Upper lobe of left lung (tissue), 4 donors: ENCODE data around the gene GP2.

Source experiments
- EP300 ChIP-seq, 4 donors: sonication (generic); formaldehyde crosslinking; IDR thresholded peaks; one replicate each; pipeline ENCODE4 v1.5.1; 2017; ENCODE audit warnings: antibody characterized with exemption in 4 of 4, control low read depth in 2 of 4
- POLR2A ChIP-seq, 4 donors: fragments of 450-650 bp; IDR thresholded peaks; one replicate each; pipeline ENCODE4 v1.5.1; 2016 to 2017; ENCODE audit warnings: antibody characterized with exemption in 4 of 4, mild to moderate bottlenecking in 2 of 4
- TF ChIP-seq, protein P1 (sequence below), 6 experiments: fragments of 450-650 bp in 4 of 6; fragments of 200-600 bp in 2 of 6; sonication (generic) in 2 of 6; IDR thresholded peaks; one replicate each; pipeline ENCODE4 v1.5.1; 2016 to 2019; ENCODE audit warnings: antibody characterized with exemption in 6 of 6

DNA sequence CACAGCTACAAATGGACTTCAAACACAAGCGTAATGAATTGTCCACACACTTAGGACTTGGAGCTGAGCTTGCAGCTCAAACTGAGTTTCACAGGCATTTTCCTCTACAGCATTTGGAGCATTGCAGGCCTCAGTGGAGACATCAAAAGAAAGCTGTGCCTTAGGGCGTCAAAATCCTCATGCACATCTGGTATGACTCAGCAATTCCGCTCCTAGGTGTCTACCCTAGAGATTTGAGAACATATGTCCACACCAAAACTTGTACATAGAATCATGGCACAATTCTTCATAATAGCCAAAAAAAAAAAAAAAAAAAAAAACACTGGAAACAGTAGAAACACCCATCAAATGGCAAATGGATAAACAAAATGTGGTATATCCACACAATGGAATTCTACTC, 47.1 kb downstream of the GP2 start:
- TF ChIP-seq POLR2A (IDR thresholded peaks at IDR 0.05) = no peak
- TF ChIP-seq, protein P1, sequence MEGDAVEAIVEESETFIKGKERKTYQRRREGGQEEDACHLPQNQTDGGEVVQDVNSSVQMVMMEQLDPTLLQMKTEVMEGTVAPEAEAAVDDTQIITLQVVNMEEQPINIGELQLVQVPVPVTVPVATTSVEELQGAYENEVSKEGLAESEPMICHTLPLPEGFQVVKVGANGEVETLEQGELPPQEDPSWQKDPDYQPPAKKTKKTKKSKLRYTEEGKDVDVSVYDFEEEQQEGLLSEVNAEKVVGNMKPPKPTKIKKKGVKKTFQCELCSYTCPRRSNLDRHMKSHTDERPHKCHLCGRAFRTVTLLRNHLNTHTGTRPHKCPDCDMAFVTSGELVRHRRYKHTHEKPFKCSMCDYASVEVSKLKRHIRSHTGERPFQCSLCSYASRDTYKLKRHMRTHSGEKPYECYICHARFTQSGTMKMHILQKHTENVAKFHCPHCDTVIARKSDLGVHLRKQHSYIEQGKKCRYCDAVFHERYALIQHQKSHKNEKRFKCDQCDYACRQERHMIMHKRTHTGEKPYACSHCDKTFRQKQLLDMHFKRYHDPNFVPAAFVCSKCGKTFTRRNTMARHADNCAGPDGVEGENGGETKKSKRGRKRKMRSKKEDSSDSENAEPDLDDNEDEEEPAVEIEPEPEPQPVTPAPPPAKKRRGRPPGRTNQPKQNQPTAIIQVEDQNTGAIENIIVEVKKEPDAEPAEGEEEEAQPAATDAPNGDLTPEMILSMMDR (IDR thresholded peaks at IDR 0.05) = no peak
- TF ChIP-seq EP300 (IDR thresholded peaks at IDR 0.05) = no peak
